Astrocyte (in vitro differentiated cells and primary cell): ENCODE measurements around the gene SAP30L. TPM values are rescaled to one million over a fixed set of nuclear protein-coding genes. Genes with fewer than 3 reads are reported as not detected.

Experiments
- DNase-seq: peaks from one replicate; pipeline ENCODE4 v3.0.0-alpha.2; 2010; ENCODE audit warnings: low read depth
- FAIRE-seq: peaks from 2 replicates; lab custom pipeline; 2011; peaks lifted over from hg19 to GRCh38; lab: Jason Lieb, UNC
- H2AFZ ChIP-seq: 2 replicates; pipeline ENCODE4 v1.6.0; 2012; ENCODE audit warnings: low read depth, low read length, inconsistent platforms
- H3K27ac ChIP-seq: 2 replicates; pipeline ENCODE4 v1.5.1; 2011; ENCODE audit warnings: low read depth, low read length, inconsistent platforms
- H3K27me3 ChIP-seq: 2 replicates; pipeline ENCODE4 v1.6.0; 2011; ENCODE audit warnings: low read length, inconsistent platforms; ENCODE audit not compliant: insufficient read depth
- H3K36me3 ChIP-seq: 2 replicates; pipeline ENCODE4 v1.5.1; 2011; ENCODE audit warnings: low read length, inconsistent platforms; ENCODE audit not compliant: insufficient read depth
- H3K4me1 ChIP-seq: 2 replicates; pipeline ENCODE4 v1.5.1; 2011; ENCODE audit warnings: low read length, inconsistent platforms; ENCODE audit not compliant: insufficient read depth
- H3K4me2 ChIP-seq: 2 replicates; pipeline ENCODE4 v1.6.0; 2012; ENCODE audit warnings: low read length, inconsistent platforms
- H3K4me3 ChIP-seq: 2 replicates; pipeline ENCODE4 v1.5.1; 2011; ENCODE audit warnings: low read depth, mild to moderate bottlenecking, low read length, inconsistent platforms; ENCODE audit not compliant: insufficient read depth
- H3K79me2 ChIP-seq: 2 replicates; pipeline ENCODE4 v1.6.0; 2012; ENCODE audit warnings: mild to moderate bottlenecking, low read length, inconsistent platforms; ENCODE audit not compliant: insufficient read depth
- H3K9ac ChIP-seq: 2 replicates; pipeline ENCODE4 v1.6.0; 2012; ENCODE audit warnings: mild to moderate bottlenecking, low read length, inconsistent platforms
- H3K9me3 ChIP-seq: 2 replicates; pipeline ENCODE4 v1.5.1; 2012; ENCODE audit warnings: low read depth, mild to moderate bottlenecking, low read length, inconsistent platforms; ENCODE audit not compliant: insufficient read depth
- H4K20me1 ChIP-seq: 2 replicates; pipeline ENCODE4 v1.6.0; 2012; ENCODE audit warnings: low read length, inconsistent platforms; ENCODE audit not compliant: insufficient read depth
- H3K27ac Mint-ChIP-seq: one replicate; pipeline ENCODE4 v1.8.0; 2021; ENCODE audit warnings: mild to moderate bottlenecking, mixed read lengths; ENCODE audit not compliant: unreplicated experiment
- H3K27me3 Mint-ChIP-seq: one replicate; pipeline ENCODE4 v1.8.0; 2021; ENCODE audit warnings: low read depth, mixed read lengths; ENCODE audit not compliant: unreplicated experiment
- H3K36me3 Mint-ChIP-seq: one replicate; pipeline ENCODE4 v1.8.0; 2021; ENCODE audit warnings: low read depth, mixed read lengths; ENCODE audit not compliant: unreplicated experiment
- H3K4me1 Mint-ChIP-seq: one replicate; pipeline ENCODE4 v1.8.0; 2021; ENCODE audit warnings: low read depth, mixed read lengths; ENCODE audit not compliant: unreplicated experiment
- H3K4me3 Mint-ChIP-seq: one replicate; pipeline ENCODE4 v1.8.0; 2021; ENCODE audit warnings: mild to moderate bottlenecking, moderate library complexity, mixed read lengths; ENCODE audit not compliant: unreplicated experiment
- H3K9me3 Mint-ChIP-seq: one replicate; pipeline ENCODE4 v1.8.0; 2021; ENCODE audit warnings: mild to moderate bottlenecking, mixed read lengths; ENCODE audit not compliant: unreplicated experiment
- CTCF ChIP-seq: IDR thresholded peaks from 2 replicates; pipeline ENCODE4 v1.5.1; 2011; ENCODE audit warnings: low read depth, mild to moderate bottlenecking, inconsistent platforms, low read length, moderate library complexity; ENCODE audit not compliant: insufficient read depth
- EZH2 ChIP-seq: IDR thresholded peaks from 2 replicates; pipeline ENCODE4 v1.6.1; 2012; ENCODE audit warnings: mild to moderate bottlenecking, low read length, inconsistent platforms; ENCODE audit not compliant: insufficient read depth
- total RNA-seq: library from RNA; stranded (reverse); gene quantifications from 2 replicates; pipeline ENCODE4 v1.2.1, GENCODE V29; 2021

Gene SAP30L
- total RNA-seq, 1 donor from 2014 or later, result 26.3 TPM

- Histone ChIP-seq H3K4me3 (no peak overlapping the region), H3K9me3 (no peaks in the 10 kb centered on the region), H3K27ac (no peak overlapping the region), H3K4me1 (no peaks in the 10 kb centered on the region), H2AFZ (no peak overlapping the region), H3K79me2 (peaks cover 3% of the 10 kb centered on the region), H3K36me3 (peaks cover 25% of the 10 kb centered on the region), H3K4me2 (no peak overlapping the region), H3K9ac (no peak overlapping the region), H3K27me3 (no peaks in the 10 kb centered on the region), H4K20me1 (peaks cover 16% of the 10 kb centered on the region)
- TF ChIP-seq CTCF (no peak), EZH2 (no peak)
- Mint-ChIP-seq H3K27me3 (no peaks in the 10 kb centered on the region), H3K4me3 (no peak overlapping the region), H3K27ac (no peak overlapping the region), H3K36me3 (peaks cover 24% of the 10 kb centered on the region), H3K9me3 (no peaks in the 10 kb centered on the region), H3K4me1 (peaks cover under 1% of the 10 kb centered on the region)
- DNase-seq (no peak), FAIRE-seq (no peak)
Measured at GRCh38 chr5:154455585-154455984, 9.8 kb downstream of the SAP30L start.

- H3K36me3 ChIP-seq, result peaks cover 25% of the 10 kb centered on the region
- H3K27me3 ChIP-seq, result no peaks in the 10 kb centered on the region
- no peaks in the 10 kb centered on the region for H3K4me1 ChIP-seq
Measured at GRCh38 chr5:154456540-154456939, 10.7 kb downstream of the SAP30L start.

More at GRCh38 chr5:154456540-154456939, 10.7 kb downstream of the SAP30L start:
- Mint-ChIP-seq H3K27ac (no peak overlapping the region), H3K27me3 (no peaks in the 10 kb centered on the region), H3K4me1 (no peaks in the 10 kb centered on the region), H3K4me3 (no peak overlapping the region), H3K9me3 (no peaks in the 10 kb centered on the region), H3K36me3 (peaks cover 22% of the 10 kb centered on the region)
- H3K4me3 ChIP-seq, result no peak overlapping the region
- H3K9me3 ChIP-seq, result no peaks in the 10 kb centered on the region
- H3K27ac ChIP-seq, result no peak overlapping the region
- H2AFZ ChIP-seq, result no peak overlapping the region
- no peak overlapping the region for H3K4me2 ChIP-seq
- no peak overlapping the region for H3K9ac ChIP-seq
- FAIRE-seq (no peak), DNase-seq (no peak)
- TF ChIP-seq EZH2 (no peak), CTCF (no peak)
- H4K20me1 ChIP-seq, result peaks cover 6% of the 10 kb centered on the region
- H3K79me2 ChIP-seq, result no peaks in the 10 kb centered on the region
